Measurements from ENCODE around the gene PTCD3.
A peak's percentile ranks its signal among the peaks of the same experiment; 100 is the strongest.

Gene PTCD3

GRCh38 chr2:86074256-86074655 is 31.8 kb upstream of the PTCD3 start:
- no peak for TF ChIP-seq CTCF (IDR thresholded peaks at IDR 0.05)

GRCh38 chr2:86074811-86075210 is 31.2 kb upstream of the PTCD3 start:
- no peak for TF ChIP-seq CTCF (IDR thresholded peaks at IDR 0.05)

- no peak for TF ChIP-seq CTCF (IDR thresholded peaks at IDR 0.05)
Observed at GRCh38 chr2:86075886-86076285, 30.1 kb upstream of the PTCD3 start.

- peak; percentile 40 for TF ChIP-seq CTCF (IDR thresholded peaks at IDR 0.05)
Observed at GRCh38 chr2:86078774-86079545, 27.1 kb upstream of the PTCD3 start.

GRCh38 chr2:86079981-86080911 is 25.8 kb upstream of the PTCD3 start:
- peak; percentile 76 for TF ChIP-seq CTCF (IDR thresholded peaks at IDR 0.05)

GRCh38 chr2:86081724-86082123 is 24.3 kb upstream of the PTCD3 start:
- no peak for TF ChIP-seq CTCF (IDR thresholded peaks at IDR 0.05)

GRCh38 chr2:86082756-86083155 is 23.3 kb upstream of the PTCD3 start:
- no peak for TF ChIP-seq CTCF (IDR thresholded peaks at IDR 0.05)

Data from LNCAP (cell line).